H1 (cell line): ENCODE results near the gene LRBA. TPM values are rescaled to one million over a fixed set of nuclear protein-coding genes. Genes with fewer than 3 reads are reported as not detected.

Experiments used
- JUND ChIP-seq: IDR thresholded peaks from 2 replicates; pipeline ENCODE4 v1.6.1; 2011; ENCODE audit warnings: mild to moderate bottlenecking, improper control_type of control experiment, low read length
- RAD21 ChIP-seq, 2 experiments: IDR thresholded peaks in 1 of 2; conservative IDR thresholded peaks in 1 of 2; 2 replicates each; pipeline ENCODE4 v1.6.1; 2011; ENCODE audit warnings: low read depth in 2 of 2, low read length in 2 of 2, improper control_type of control experiment in 1 of 2, inconsistent platforms in 1 of 2, mild to moderate bottlenecking in 1 of 2, moderate library complexity in 1 of 2
- SIN3A ChIP-seq, 2 experiments: IDR thresholded peaks in 1 of 2; conservative IDR thresholded peaks in 1 of 2; 2 replicates each; pipeline ENCODE4 v1.6.1; 2011 to 2012; ENCODE audit warnings: low read length in 2 of 2, improper control_type of control experiment in 1 of 2, low read depth in 1 of 2, mild to moderate bottlenecking in 1 of 2
- TAF7 ChIP-seq: optimal IDR thresholded peaks from 2 replicates; pipeline ENCODE3; 2011; ENCODE audit warnings: low read depth, mild to moderate bottlenecking, inconsistent platforms, low read length, moderate library complexity, borderline replicate concordance
- polyA plus RNA-seq, 7 experiments: library from polyadenylated mRNA; depleted of rRNA in 3 of 7; stranded (reverse) in 5 of 7; unstranded in 2 of 7; fragments of >200 nt in 5 of 7; fragments of 200-250 nt in 2 of 7; gene quantifications; 1 replicate in 5 of 7; 2 replicates in 1 of 7; 4 replicates in 1 of 7; pipeline versions ENCODE4 v1.2.1 to v1.2.3, GENCODE V29; 2011 to 2013; ENCODE audit warnings: missing spikeins in 2 of 7, mixed read lengths in 2 of 7
- total RNA-seq: library from RNA; stranded (reverse); fragmentation: NEBNext Ultra II Directional; extraction: Animal tissue kit (Norgen Biotek cat#: 25700); gene quantifications from 2 replicates; pipeline ENCODE4 v1.2.1, GENCODE V29; 2021
- TF ChIP-seq, protein P1 (sequence below): fragments of 300-600 bp; sonication (generic); IDR thresholded peaks from 2 replicates; pipeline ENCODE4 v1.7.1; 2012; ENCODE audit warnings: low read length, moderate library complexity, mild to moderate bottlenecking, inconsistent platforms; ENCODE audit not compliant: insufficient replicate concordance
- TF ChIP-seq, protein P2 (sequence below), 3 experiments: IDR thresholded peaks; 1 replicate in 2 of 3; 2 replicates in 1 of 3; pipeline versions ENCODE4 v1.5.1 to v1.6.1; 2011; ENCODE audit warnings: low read length in 3 of 3, mild to moderate bottlenecking in 3 of 3, inconsistent platforms in 2 of 3, low read depth in 1 of 3, moderate library complexity in 1 of 3; ENCODE audit not compliant: insufficient read depth in 1 of 3; ENCODE audit errors: control extremely low read depth in 1 of 3

Gene LRBA
- total and polyA plus RNA-seq, 2 of the 8 experiments (the other 6 are each of a cell fraction or from before 2014, with no cell fraction given), result 54.6 to 83.2 TPM

DNA sequence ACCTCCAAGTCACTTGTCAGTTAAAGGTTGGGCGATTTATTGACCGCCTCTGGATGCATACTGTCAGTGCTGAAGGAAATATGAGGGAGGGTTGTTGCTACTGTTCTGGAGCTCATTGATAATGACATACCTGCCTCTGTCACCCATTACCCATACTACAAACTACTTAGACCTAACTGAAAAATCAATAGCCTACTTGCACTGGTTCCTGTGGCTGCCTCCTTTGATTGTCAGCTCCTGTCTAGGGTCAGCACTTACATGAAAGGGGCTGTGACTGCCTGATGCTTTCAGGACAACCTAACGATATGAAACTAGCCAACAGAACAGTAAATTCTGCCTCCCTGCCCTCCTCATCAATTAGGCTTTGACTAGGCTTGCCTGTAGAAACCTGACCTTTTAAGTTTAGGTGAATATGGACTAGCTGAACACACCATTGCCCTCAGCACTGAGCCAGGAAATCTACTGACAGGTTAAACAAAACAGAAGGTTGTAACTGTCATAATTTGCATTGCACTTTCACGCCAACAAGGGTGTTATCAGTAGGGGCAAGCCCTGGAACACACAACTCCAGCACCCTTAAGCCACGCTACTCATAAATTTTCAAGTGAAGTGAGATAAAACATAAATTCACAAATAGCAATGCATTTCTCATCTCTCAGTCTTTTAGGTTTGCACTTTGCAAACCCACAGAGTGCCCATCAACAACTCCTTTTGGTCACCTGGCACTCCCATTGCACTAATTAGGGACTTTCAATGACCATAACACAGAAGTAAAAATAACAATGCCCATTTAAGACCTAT is 442.2 kb downstream of the LRBA start (continued):
- TF ChIP-seq, protein P1, sequence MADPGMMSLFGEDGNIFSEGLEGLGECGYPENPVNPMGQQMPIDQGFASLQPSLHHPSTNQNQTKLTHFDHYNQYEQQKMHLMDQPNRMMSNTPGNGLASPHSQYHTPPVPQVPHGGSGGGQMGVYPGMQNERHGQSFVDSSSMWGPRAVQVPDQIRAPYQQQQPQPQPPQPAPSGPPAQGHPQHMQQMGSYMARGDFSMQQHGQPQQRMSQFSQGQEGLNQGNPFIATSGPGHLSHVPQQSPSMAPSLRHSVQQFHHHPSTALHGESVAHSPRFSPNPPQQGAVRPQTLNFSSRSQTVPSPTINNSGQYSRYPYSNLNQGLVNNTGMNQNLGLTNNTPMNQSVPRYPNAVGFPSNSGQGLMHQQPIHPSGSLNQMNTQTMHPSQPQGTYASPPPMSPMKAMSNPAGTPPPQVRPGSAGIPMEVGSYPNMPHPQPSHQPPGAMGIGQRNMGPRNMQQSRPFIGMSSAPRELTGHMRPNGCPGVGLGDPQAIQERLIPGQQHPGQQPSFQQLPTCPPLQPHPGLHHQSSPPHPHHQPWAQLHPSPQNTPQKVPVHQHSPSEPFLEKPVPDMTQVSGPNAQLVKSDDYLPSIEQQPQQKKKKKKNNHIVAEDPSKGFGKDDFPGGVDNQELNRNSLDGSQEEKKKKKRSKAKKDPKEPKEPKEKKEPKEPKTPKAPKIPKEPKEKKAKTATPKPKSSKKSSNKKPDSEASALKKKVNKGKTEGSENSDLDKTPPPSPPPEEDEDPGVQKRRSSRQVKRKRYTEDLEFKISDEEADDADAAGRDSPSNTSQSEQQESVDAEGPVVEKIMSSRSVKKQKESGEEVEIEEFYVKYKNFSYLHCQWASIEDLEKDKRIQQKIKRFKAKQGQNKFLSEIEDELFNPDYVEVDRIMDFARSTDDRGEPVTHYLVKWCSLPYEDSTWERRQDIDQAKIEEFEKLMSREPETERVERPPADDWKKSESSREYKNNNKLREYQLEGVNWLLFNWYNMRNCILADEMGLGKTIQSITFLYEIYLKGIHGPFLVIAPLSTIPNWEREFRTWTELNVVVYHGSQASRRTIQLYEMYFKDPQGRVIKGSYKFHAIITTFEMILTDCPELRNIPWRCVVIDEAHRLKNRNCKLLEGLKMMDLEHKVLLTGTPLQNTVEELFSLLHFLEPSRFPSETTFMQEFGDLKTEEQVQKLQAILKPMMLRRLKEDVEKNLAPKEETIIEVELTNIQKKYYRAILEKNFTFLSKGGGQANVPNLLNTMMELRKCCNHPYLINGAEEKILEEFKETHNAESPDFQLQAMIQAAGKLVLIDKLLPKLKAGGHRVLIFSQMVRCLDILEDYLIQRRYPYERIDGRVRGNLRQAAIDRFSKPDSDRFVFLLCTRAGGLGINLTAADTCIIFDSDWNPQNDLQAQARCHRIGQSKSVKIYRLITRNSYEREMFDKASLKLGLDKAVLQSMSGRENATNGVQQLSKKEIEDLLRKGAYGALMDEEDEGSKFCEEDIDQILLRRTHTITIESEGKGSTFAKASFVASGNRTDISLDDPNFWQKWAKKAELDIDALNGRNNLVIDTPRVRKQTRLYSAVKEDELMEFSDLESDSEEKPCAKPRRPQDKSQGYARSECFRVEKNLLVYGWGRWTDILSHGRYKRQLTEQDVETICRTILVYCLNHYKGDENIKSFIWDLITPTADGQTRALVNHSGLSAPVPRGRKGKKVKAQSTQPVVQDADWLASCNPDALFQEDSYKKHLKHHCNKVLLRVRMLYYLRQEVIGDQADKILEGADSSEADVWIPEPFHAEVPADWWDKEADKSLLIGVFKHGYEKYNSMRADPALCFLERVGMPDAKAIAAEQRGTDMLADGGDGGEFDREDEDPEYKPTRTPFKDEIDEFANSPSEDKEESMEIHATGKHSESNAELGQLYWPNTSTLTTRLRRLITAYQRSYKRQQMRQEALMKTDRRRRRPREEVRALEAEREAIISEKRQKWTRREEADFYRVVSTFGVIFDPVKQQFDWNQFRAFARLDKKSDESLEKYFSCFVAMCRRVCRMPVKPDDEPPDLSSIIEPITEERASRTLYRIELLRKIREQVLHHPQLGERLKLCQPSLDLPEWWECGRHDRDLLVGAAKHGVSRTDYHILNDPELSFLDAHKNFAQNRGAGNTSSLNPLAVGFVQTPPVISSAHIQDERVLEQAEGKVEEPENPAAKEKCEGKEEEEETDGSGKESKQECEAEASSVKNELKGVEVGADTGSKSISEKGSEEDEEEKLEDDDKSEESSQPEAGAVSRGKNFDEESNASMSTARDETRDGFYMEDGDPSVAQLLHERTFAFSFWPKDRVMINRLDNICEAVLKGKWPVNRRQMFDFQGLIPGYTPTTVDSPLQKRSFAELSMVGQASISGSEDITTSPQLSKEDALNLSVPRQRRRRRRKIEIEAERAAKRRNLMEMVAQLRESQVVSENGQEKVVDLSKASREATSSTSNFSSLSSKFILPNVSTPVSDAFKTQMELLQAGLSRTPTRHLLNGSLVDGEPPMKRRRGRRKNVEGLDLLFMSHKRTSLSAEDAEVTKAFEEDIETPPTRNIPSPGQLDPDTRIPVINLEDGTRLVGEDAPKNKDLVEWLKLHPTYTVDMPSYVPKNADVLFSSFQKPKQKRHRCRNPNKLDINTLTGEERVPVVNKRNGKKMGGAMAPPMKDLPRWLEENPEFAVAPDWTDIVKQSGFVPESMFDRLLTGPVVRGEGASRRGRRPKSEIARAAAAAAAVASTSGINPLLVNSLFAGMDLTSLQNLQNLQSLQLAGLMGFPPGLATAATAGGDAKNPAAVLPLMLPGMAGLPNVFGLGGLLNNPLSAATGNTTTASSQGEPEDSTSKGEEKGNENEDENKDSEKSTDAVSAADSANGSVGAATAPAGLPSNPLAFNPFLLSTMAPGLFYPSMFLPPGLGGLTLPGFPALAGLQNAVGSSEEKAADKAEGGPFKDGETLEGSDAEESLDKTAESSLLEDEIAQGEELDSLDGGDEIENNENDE, result no peak
- TF ChIP-seq JUND (no peak), RAD21 (IDR thresholded peaks at IDR 0.05 in 1 of 2, conservative IDR thresholded peaks at IDR 0.05 in 1 of 2; ENCODE audit: low read depth in 2 of 2, low read length in 2 of 2) (no peak), TAF7 (no peak), SIN3A (conservative IDR thresholded peaks at IDR 0.05 in 1 of 2, IDR thresholded peaks at IDR 0.05 in 1 of 2; ENCODE audit: low read depth in 1 of 2, low read length in 2 of 2) (no peak)
- TF ChIP-seq, protein P2, sequence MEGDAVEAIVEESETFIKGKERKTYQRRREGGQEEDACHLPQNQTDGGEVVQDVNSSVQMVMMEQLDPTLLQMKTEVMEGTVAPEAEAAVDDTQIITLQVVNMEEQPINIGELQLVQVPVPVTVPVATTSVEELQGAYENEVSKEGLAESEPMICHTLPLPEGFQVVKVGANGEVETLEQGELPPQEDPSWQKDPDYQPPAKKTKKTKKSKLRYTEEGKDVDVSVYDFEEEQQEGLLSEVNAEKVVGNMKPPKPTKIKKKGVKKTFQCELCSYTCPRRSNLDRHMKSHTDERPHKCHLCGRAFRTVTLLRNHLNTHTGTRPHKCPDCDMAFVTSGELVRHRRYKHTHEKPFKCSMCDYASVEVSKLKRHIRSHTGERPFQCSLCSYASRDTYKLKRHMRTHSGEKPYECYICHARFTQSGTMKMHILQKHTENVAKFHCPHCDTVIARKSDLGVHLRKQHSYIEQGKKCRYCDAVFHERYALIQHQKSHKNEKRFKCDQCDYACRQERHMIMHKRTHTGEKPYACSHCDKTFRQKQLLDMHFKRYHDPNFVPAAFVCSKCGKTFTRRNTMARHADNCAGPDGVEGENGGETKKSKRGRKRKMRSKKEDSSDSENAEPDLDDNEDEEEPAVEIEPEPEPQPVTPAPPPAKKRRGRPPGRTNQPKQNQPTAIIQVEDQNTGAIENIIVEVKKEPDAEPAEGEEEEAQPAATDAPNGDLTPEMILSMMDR (IDR thresholded peaks at IDR 0.05; ENCODE audit: control extremely low read depth in 1 of 3, insufficient read depth in 1 of 3, low read depth in 1 of 3, low read length in 3 of 3), result no peak
